HG03565 (cell line): ENCODE measurements around the gene ITCH.
A peak's percentile ranks its signal among the peaks of the same experiment; 100 is the strongest.
"Not testable (repeated sequence)": the region's sequence is repeated elsewhere in the genome, so short reads cannot be mapped to it uniquely, and the experiment has no call there.

Source experiments
- ATAC-seq: cut with Tn5 transposase; IDR thresholded peaks from one replicate; pipeline ENCODE4 v1.9.1; 2021; ENCODE audit warnings: mild to moderate bottlenecking, moderate library complexity; ENCODE audit not compliant: unreplicated experiment

Gene ITCH

GRCh38 chr20:34363062-34363464 is at the start of gene ITCH:
TSS of gene ITCH (plus strand) at chr20:34363273. CDS start at chr20:34393812, 30,539 bp downstream.
- peak; percentile 81 for ATAC-seq

GRCh38 chr20:34315236-34315635 is 47.8 kb upstream of the ITCH start:
- no peak for ATAC-seq

- ATAC-seq, result no peak
Observed at GRCh38 chr20:34316196-34316814, 46.8 kb upstream of the ITCH start.

GRCh38 chr20:34318609-34319443 is 44.2 kb upstream of the ITCH start:
- no peak for ATAC-seq

GRCh38 chr20:34320861-34321260 is 42.2 kb upstream of the ITCH start:
- ATAC-seq, result no peak

- ATAC-seq, result no peak
Observed at GRCh38 chr20:34322267-34323105, 40.6 kb upstream of the ITCH start.

GRCh38 chr20:34324541-34324940 is 38.5 kb upstream of the ITCH start:
- ATAC-seq, result no peak

GRCh38 chr20:34328207-34328606 is 34.9 kb upstream of the ITCH start:
- not testable (repeated sequence) for ATAC-seq

- no peak for ATAC-seq
Observed at GRCh38 chr20:34328928-34329677, 34.0 kb upstream of the ITCH start.

GRCh38 chr20:34330861-34331544 is 32.1 kb upstream of the ITCH start:
- ATAC-seq, result not testable (repeated sequence)

GRCh38 chr20:34331838-34332237 is 31.2 kb upstream of the ITCH start:
- ATAC-seq, result no peak

GRCh38 chr20:34332262-34332920 is 30.7 kb upstream of the ITCH start:
- no peak for ATAC-seq

- no peak for ATAC-seq
Observed at GRCh38 chr20:34333786-34334185, 29.3 kb upstream of the ITCH start.

- ATAC-seq, result no peak
Observed at GRCh38 chr20:34334654-34335407, 28.2 kb upstream of the ITCH start.

- no peak for ATAC-seq
Observed at GRCh38 chr20:34337544-34337943, 25.5 kb upstream of the ITCH start.

GRCh38 chr20:34337982-34338726 is 24.9 kb upstream of the ITCH start:
- no peak for ATAC-seq

GRCh38 chr20:34340726-34341125 is 22.3 kb upstream of the ITCH start:
- not testable (repeated sequence) for ATAC-seq

GRCh38 chr20:34341199-34341598 is 21.9 kb upstream of the ITCH start:
- ATAC-seq, result not testable (repeated sequence)
